Left forelimb (tissue), 1 donor: ENCODE data around the gene CFAP97D1.
A peak's percentile ranks its signal among the peaks of the same experiment; 100 is the strongest.

Source experiments
- DNase-seq: peaks from one replicate; pipeline ENCODE4 v3.0.0-alpha.2; 2018; ENCODE audit warnings: low spot score

CFAP97D1 gene

GRCh38 chr17:43780135-43780534, at the start of gene CFAP97D1:
TSS of gene CFAP97D1 (plus strand) at chr17:43780435. CDS start at chr17:43780463, 28 bp downstream.
- DNase-seq: no peak

- DNase-seq: no peak
Measured at GRCh38 chr17:43732958-43733357, 47.3 kb upstream of the CFAP97D1 start.

- no peak for DNase-seq
Measured at GRCh38 chr17:43733956-43734355, 46.3 kb upstream of the CFAP97D1 start.

- DNase-seq: no peak
Measured at GRCh38 chr17:43734376-43734775, 45.9 kb upstream of the CFAP97D1 start.

GRCh38 chr17:43736389-43736788, 43.8 kb upstream of the CFAP97D1 start:
- DNase-seq: no peak

GRCh38 chr17:43737722-43738121, 42.5 kb upstream of the CFAP97D1 start:
- DNase-seq: no peak

- DNase-seq: no peak
Measured at GRCh38 chr17:43740541-43740940, 39.7 kb upstream of the CFAP97D1 start.

GRCh38 chr17:43741636-43742035, 38.6 kb upstream of the CFAP97D1 start:
- no peak for DNase-seq

GRCh38 chr17:43745541-43745940, 34.7 kb upstream of the CFAP97D1 start:
- no peak for DNase-seq

- DNase-seq: no peak
Measured at GRCh38 chr17:43750153-43750552, 30.1 kb upstream of the CFAP97D1 start.

GRCh38 chr17:43753493-43754129, 26.6 kb upstream of the CFAP97D1 start:
- no peak for DNase-seq

- DNase-seq: no peak
Measured at GRCh38 chr17:43754947-43755346, 25.3 kb upstream of the CFAP97D1 start.

GRCh38 chr17:43755389-43755875, 24.8 kb upstream of the CFAP97D1 start:
- DNase-seq: peak; percentile 73

- DNase-seq: no peak
Measured at GRCh38 chr17:43756201-43756600, 24.0 kb upstream of the CFAP97D1 start.

GRCh38 chr17:43757171-43757660, 23.0 kb upstream of the CFAP97D1 start:
- no peak for DNase-seq

GRCh38 chr17:43758086-43758485, 22.1 kb upstream of the CFAP97D1 start:
- DNase-seq: no peak

- DNase-seq: no peak
Measured at GRCh38 chr17:43758497-43759174, 21.6 kb upstream of the CFAP97D1 start, which contains the start of gene SOST. TSS of gene SOST (minus strand) at chr17:43758791. CDS start at chr17:43758741, 50 bp downstream.

GRCh38 chr17:43759836-43760235, 20.4 kb upstream of the CFAP97D1 start:
- no peak for DNase-seq

- peak; percentile 90 for DNase-seq
Measured at GRCh38 chr17:43760254-43760852, 19.9 kb upstream of the CFAP97D1 start.

GRCh38 chr17:43766413-43767052, 13.7 kb upstream of the CFAP97D1 start:
- no peak for DNase-seq

- no peak for DNase-seq
Measured at GRCh38 chr17:43767053-43767712, 13.1 kb upstream of the CFAP97D1 start.

GRCh38 chr17:43767713-43768059, 12.5 kb upstream of the CFAP97D1 start:
- no peak for DNase-seq
